Esophagus squamous epithelium (tissue), 4 donors: ENCODE results near the gene MON2.

Experiments used
- CTCF ChIP-seq, 6 experiments: fragments of 450-650 bp in 4 of 6; fragments of 200-600 bp in 2 of 6; sonication (generic) in 2 of 6; IDR thresholded peaks; one replicate each; pipeline ENCODE4 v1.5.1; 2016 to 2019; ENCODE audit warnings: antibody characterized with exemption in 6 of 6, mild to moderate bottlenecking in 4 of 6, moderate library complexity in 4 of 6
- POLR2A ChIP-seq, 4 donors: fragments of 450-650 bp; IDR thresholded peaks; one replicate each; pipeline ENCODE4 v1.6.1; 2017; ENCODE audit warnings: antibody characterized with exemption in 4 of 4, mild to moderate bottlenecking in 4 of 4, moderate library complexity in 3 of 4

- no peak for TF ChIP-seq CTCF (IDR thresholded peaks at IDR 0.05)
- no peak for TF ChIP-seq POLR2A (IDR thresholded peaks at IDR 0.05)
Observed at GRCh38 chr12:62635649-62636048, 169.0 kb downstream of the MON2 start.
